GM18873 (cell line): ENCODE measurements around the gene AFF3.

Source experiments
- ATAC-seq: cut with Tn5 transposase; IDR thresholded peaks from one replicate; pipeline ENCODE4 v1.9.1; 2021; ENCODE audit warnings: mild to moderate bottlenecking, moderate library complexity, moderate number of reproducible peaks; ENCODE audit not compliant: unreplicated experiment, low FRiP score

AFF3 gene

GRCh38 chr2:99810225-99810624 is 332.2 kb downstream of the AFF3 start:
- ATAC-seq: no peak

- ATAC-seq: no peak
These were observed 333.0 kb downstream of the AFF3 start for GRCh38 chr2:99809259-99809900.

GRCh38 chr2:99808361-99809200 is 333.8 kb downstream of the AFF3 start:
- ATAC-seq: no peak

GRCh38 chr2:99806758-99807157 is 335.6 kb downstream of the AFF3 start:
- no peak for ATAC-seq

GRCh38 chr2:99805930-99806476 is 336.4 kb downstream of the AFF3 start:
- no peak for ATAC-seq

- no peak for ATAC-seq
These were observed 338.5 kb downstream of the AFF3 start for GRCh38 chr2:99803846-99804245.

GRCh38 chr2:99802734-99803133 is 339.7 kb downstream of the AFF3 start:
- ATAC-seq: no peak

GRCh38 chr2:99801327-99801901 is 341.0 kb downstream of the AFF3 start:
- ATAC-seq: no peak

GRCh38 chr2:99797475-99797874 is 344.9 kb downstream of the AFF3 start:
- ATAC-seq: no peak

GRCh38 chr2:99794414-99794813 is 348.0 kb downstream of the AFF3 start:
- ATAC-seq: no peak

GRCh38 chr2:99793022-99793421 is 349.4 kb downstream of the AFF3 start:
- no peak for ATAC-seq

- ATAC-seq: no peak
These were observed 352.5 kb downstream of the AFF3 start for GRCh38 chr2:99789849-99790248.

- ATAC-seq: no peak
These were observed 354.5 kb downstream of the AFF3 start for GRCh38 chr2:99787769-99788382.

- no peak for ATAC-seq
These were observed 355.6 kb downstream of the AFF3 start for GRCh38 chr2:99786636-99787390.

- ATAC-seq: no peak
These were observed 357.4 kb downstream of the AFF3 start for GRCh38 chr2:99784946-99785345.

GRCh38 chr2:99784282-99784681 is 358.1 kb downstream of the AFF3 start:
- no peak for ATAC-seq

- no peak for ATAC-seq
These were observed 362.1 kb downstream of the AFF3 start for GRCh38 chr2:99780276-99780675.

GRCh38 chr2:99779276-99779675 is 363.1 kb downstream of the AFF3 start:
- no peak for ATAC-seq

- ATAC-seq: no peak
These were observed 364.6 kb downstream of the AFF3 start for GRCh38 chr2:99777656-99778290.
